Measurements from ENCODE around the gene ARHGEF9. TPM values are rescaled to one million over a fixed set of nuclear protein-coding genes. Genes with fewer than 3 reads are reported as not detected.

Gene ARHGEF9
- polyA plus RNA-seq, 2 donors: 5.0 to 12.0 TPM

GRCh38 chrX:63737131-63737921 is 47.7 kb downstream of the ARHGEF9 start:
- H3K9me3 ChIP-seq (ENCODE audit: control insufficient read depth in 2 of 2, insufficient read depth in 1 of 2, low read depth in 1 of 2, low read length in 1 of 2): no peaks in the 10 kb centered on the region
- H3K27ac ChIP-seq (ENCODE audit: low read depth in 2 of 2, low read length in 1 of 2): no peak overlapping the region
- no peaks in the 10 kb centered on the region for H3K4me1 ChIP-seq (ENCODE audit: control insufficient read depth in 2 of 2, insufficient read depth in 2 of 2, low read length in 1 of 2)
- 70 to 88% methylated on average over 3 of the region's 3 CpGs for WGBS, 2 donors
- H3K27me3 ChIP-seq (ENCODE audit: control insufficient read depth in 1 of 2, insufficient read depth in 2 of 2, low read length in 2 of 2): no peaks in the 10 kb centered on the region
- no peak overlapping the region for H3K4me3 ChIP-seq (ENCODE audit: low read depth in 1 of 2, low read length in 2 of 2)
- H3K36me3 ChIP-seq (ENCODE audit: control insufficient read depth in 2 of 2, insufficient read depth in 2 of 2, low read length in 1 of 2): no peaks in the 10 kb centered on the region

GRCh38 chrX:63735882-63736281 is 49.1 kb downstream of the ARHGEF9 start:
- Histone ChIP-seq H3K36me3 (ENCODE audit: control insufficient read depth in 2 of 2, insufficient read depth in 2 of 2, low read length in 1 of 2) (no peaks in the 10 kb centered on the region), H3K9me3 (ENCODE audit: control insufficient read depth in 2 of 2, insufficient read depth in 1 of 2, low read depth in 1 of 2, low read length in 1 of 2) (no peaks in the 10 kb centered on the region), H3K4me1 (ENCODE audit: control insufficient read depth in 2 of 2, insufficient read depth in 2 of 2, low read length in 1 of 2) (no peaks in the 10 kb centered on the region), H3K27me3 (ENCODE audit: control insufficient read depth in 1 of 2, insufficient read depth in 2 of 2, low read length in 2 of 2) (no peaks in the 10 kb centered on the region), H3K27ac (ENCODE audit: low read depth in 2 of 2, low read length in 1 of 2) (no peak overlapping the region), H3K4me3 (ENCODE audit: low read depth in 1 of 2, low read length in 2 of 2) (no peak overlapping the region)
- WGBS, 2 donors: 32% methylated on average over 1 of the region's 1 CpG

GRCh38 chrX:63720293-63720692 is 64.7 kb downstream of the ARHGEF9 start:
- WGBS, 2 donors: 75 to 96% methylated on average over 1 of the region's 1 CpG
- H3K36me3 ChIP-seq (ENCODE audit: control insufficient read depth in 2 of 2, insufficient read depth in 2 of 2, low read length in 1 of 2): peaks cover 0 to 2% of the 10 kb centered on the region in 2 donors

DNA sequence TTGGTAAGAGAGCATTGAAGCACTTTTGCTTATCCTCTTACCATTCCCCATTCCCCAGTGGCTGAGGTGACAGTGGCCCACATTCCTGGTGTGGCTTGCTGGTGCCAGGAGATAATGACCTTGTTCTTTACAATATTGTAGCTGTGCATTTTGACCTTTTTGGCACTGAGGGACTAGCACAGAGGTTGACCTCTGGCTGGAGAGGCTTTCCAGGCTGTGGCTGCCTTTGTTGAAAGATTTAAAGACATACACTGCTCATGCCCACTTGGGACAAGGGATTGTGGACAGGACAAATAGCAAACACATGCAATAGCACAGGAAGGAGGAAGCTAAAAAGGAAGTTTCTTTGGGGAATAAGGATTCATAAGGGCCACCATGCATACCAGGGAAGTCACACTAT is 65.4 kb downstream of the ARHGEF9 start:
- H3K9me3 ChIP-seq (ENCODE audit: control insufficient read depth in 2 of 2, insufficient read depth in 1 of 2, low read depth in 1 of 2, low read length in 1 of 2): no peaks in the 10 kb centered on the region
- no peaks in the 10 kb centered on the region for H3K27me3 ChIP-seq (ENCODE audit: control insufficient read depth in 1 of 2, insufficient read depth in 2 of 2, low read length in 2 of 2)
- H3K27ac ChIP-seq (ENCODE audit: low read depth in 2 of 2, low read length in 1 of 2): no peak overlapping the region
- H3K4me3 ChIP-seq (ENCODE audit: low read depth in 1 of 2, low read length in 2 of 2): no peak overlapping the region
- no peaks in the 10 kb centered on the region for H3K4me1 ChIP-seq (ENCODE audit: control insufficient read depth in 2 of 2, insufficient read depth in 2 of 2, low read length in 1 of 2)
- peaks cover 0 to 2% of the 10 kb centered on the region in 2 donors for H3K36me3 ChIP-seq (ENCODE audit: control insufficient read depth in 2 of 2, insufficient read depth in 2 of 2, low read length in 1 of 2)

More at GRCh38 chrX:63720293-63720692, 64.7 kb downstream of the ARHGEF9 start:
- no peaks in the 10 kb centered on the region for H3K27me3 ChIP-seq (ENCODE audit: control insufficient read depth in 1 of 2, insufficient read depth in 2 of 2, low read length in 2 of 2)
- no peak overlapping the region for H3K27ac ChIP-seq (ENCODE audit: low read depth in 2 of 2, low read length in 1 of 2)
- H3K9me3 ChIP-seq (ENCODE audit: control insufficient read depth in 2 of 2, insufficient read depth in 1 of 2, low read depth in 1 of 2, low read length in 1 of 2): no peaks in the 10 kb centered on the region
- H3K4me3 ChIP-seq (ENCODE audit: low read depth in 1 of 2, low read length in 2 of 2): no peak overlapping the region
- no peaks in the 10 kb centered on the region for H3K4me1 ChIP-seq (ENCODE audit: control insufficient read depth in 2 of 2, insufficient read depth in 2 of 2, low read length in 1 of 2)

GRCh38 chrX:63718010-63718694 is 66.9 kb downstream of the ARHGEF9 start:
- Histone ChIP-seq H3K27me3 (ENCODE audit: control insufficient read depth in 1 of 2, insufficient read depth in 2 of 2, low read length in 2 of 2) (no peaks in the 10 kb centered on the region), H3K9me3 (ENCODE audit: control insufficient read depth in 2 of 2, insufficient read depth in 1 of 2, low read depth in 1 of 2, low read length in 1 of 2) (no peaks in the 10 kb centered on the region), H3K36me3 (ENCODE audit: control insufficient read depth in 2 of 2, insufficient read depth in 2 of 2, low read length in 1 of 2) (peaks cover 0 to 2% of the 10 kb centered on the region in 2 donors), H3K27ac (ENCODE audit: low read depth in 2 of 2, low read length in 1 of 2) (no peak overlapping the region), H3K4me1 (ENCODE audit: control insufficient read depth in 2 of 2, insufficient read depth in 2 of 2, low read length in 1 of 2) (no peaks in the 10 kb centered on the region), H3K4me3 (ENCODE audit: low read depth in 1 of 2, low read length in 2 of 2) (no peak overlapping the region)
- 86 to 89% methylated on average over 2 of the region's 2 CpGs for WGBS, 2 donors

GRCh38 chrX:63713526-63713925 is 71.5 kb downstream of the ARHGEF9 start:
- Histone ChIP-seq H3K4me3 (ENCODE audit: low read depth in 1 of 2, low read length in 2 of 2) (no peak overlapping the region), H3K36me3 (ENCODE audit: control insufficient read depth in 2 of 2, insufficient read depth in 2 of 2, low read length in 1 of 2) (peaks cover 0 to 2% of the 10 kb centered on the region in 2 donors), H3K27me3 (ENCODE audit: control insufficient read depth in 1 of 2, insufficient read depth in 2 of 2, low read length in 2 of 2) (no peaks in the 10 kb centered on the region), H3K9me3 (ENCODE audit: control insufficient read depth in 2 of 2, insufficient read depth in 1 of 2, low read depth in 1 of 2, low read length in 1 of 2) (no peaks in the 10 kb centered on the region), H3K27ac (ENCODE audit: low read depth in 2 of 2, low read length in 1 of 2) (no peak overlapping the region), H3K4me1 (ENCODE audit: control insufficient read depth in 2 of 2, insufficient read depth in 2 of 2, low read length in 1 of 2) (no peaks in the 10 kb centered on the region)
- WGBS, 2 donors: 49% methylated on average over 2 of the region's 2 CpGs

- Histone ChIP-seq H3K36me3 (ENCODE audit: control insufficient read depth in 2 of 2, insufficient read depth in 2 of 2, low read length in 1 of 2) (peaks cover 2 to 3% of the 10 kb centered on the region in 2 donors), H3K27me3 (ENCODE audit: control insufficient read depth in 1 of 2, insufficient read depth in 2 of 2, low read length in 2 of 2) (no peaks in the 10 kb centered on the region), H3K27ac (ENCODE audit: low read depth in 2 of 2, low read length in 1 of 2) (no peak overlapping the region), H3K9me3 (ENCODE audit: control insufficient read depth in 2 of 2, insufficient read depth in 1 of 2, low read depth in 1 of 2, low read length in 1 of 2) (no peaks in the 10 kb centered on the region), H3K4me1 (ENCODE audit: control insufficient read depth in 2 of 2, insufficient read depth in 2 of 2, low read length in 1 of 2) (no peaks in the 10 kb centered on the region), H3K4me3 (ENCODE audit: low read depth in 1 of 2, low read length in 2 of 2) (no peak overlapping the region)
- WGBS, 2 donors: 71 to 83% methylated on average over 2 of the region's 2 CpGs
Measured at GRCh38 chrX:63708801-63709200, 76.2 kb downstream of the ARHGEF9 start.

DNA sequence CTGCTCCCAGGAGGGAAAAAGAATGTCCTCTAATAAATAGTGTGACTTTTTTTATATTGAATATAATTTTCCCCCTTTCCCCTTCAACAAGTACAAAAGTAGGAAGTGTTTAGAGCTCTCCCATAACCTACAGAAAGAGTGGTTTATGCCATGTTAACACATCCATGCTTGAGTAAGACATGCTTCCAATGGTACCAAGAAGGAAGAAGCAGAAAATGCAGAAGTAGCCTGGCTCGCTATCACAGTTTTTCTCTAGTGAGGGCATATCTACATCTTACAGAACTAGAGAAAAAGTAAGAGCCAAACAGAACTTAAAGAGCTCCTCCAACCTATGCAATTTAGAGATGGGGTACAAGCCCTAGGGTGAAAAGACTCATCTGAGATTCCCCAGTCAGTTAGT is 82.5 kb downstream of the ARHGEF9 start:
- H3K36me3 ChIP-seq (ENCODE audit: control insufficient read depth in 2 of 2, insufficient read depth in 2 of 2, low read length in 1 of 2): peaks cover 2 to 3% of the 10 kb centered on the region in 2 donors
- H3K4me1 ChIP-seq (ENCODE audit: control insufficient read depth in 2 of 2, insufficient read depth in 2 of 2, low read length in 1 of 2): no peaks in the 10 kb centered on the region
- 86 to 88% methylated on average over 1 of the region's 1 CpG for WGBS, 2 donors
- no peak overlapping the region for H3K4me3 ChIP-seq (ENCODE audit: low read depth in 1 of 2, low read length in 2 of 2)
- H3K27me3 ChIP-seq (ENCODE audit: control insufficient read depth in 1 of 2, insufficient read depth in 2 of 2, low read length in 2 of 2): no peaks in the 10 kb centered on the region
- no peak overlapping the region for H3K27ac ChIP-seq (ENCODE audit: low read depth in 2 of 2, low read length in 1 of 2)
- no peaks in the 10 kb centered on the region for H3K9me3 ChIP-seq (ENCODE audit: control insufficient read depth in 2 of 2, insufficient read depth in 1 of 2, low read depth in 1 of 2, low read length in 1 of 2)

GRCh38 chrX:63686878-63687714 is 97.9 kb downstream of the ARHGEF9 start:
- Histone ChIP-seq H3K4me3 (ENCODE audit: low read depth in 1 of 2, low read length in 2 of 2) (no peak overlapping the region), H3K9me3 (ENCODE audit: control insufficient read depth in 2 of 2, insufficient read depth in 1 of 2, low read depth in 1 of 2, low read length in 1 of 2) (no peaks in the 10 kb centered on the region), H3K27ac (ENCODE audit: low read depth in 2 of 2, low read length in 1 of 2) (no peak overlapping the region), H3K4me1 (ENCODE audit: control insufficient read depth in 2 of 2, insufficient read depth in 2 of 2, low read length in 1 of 2) (no peaks in the 10 kb centered on the region), H3K36me3 (ENCODE audit: control insufficient read depth in 2 of 2, insufficient read depth in 2 of 2, low read length in 1 of 2) (no peaks in the 10 kb centered on the region), H3K27me3 (ENCODE audit: control insufficient read depth in 1 of 2, insufficient read depth in 2 of 2, low read length in 2 of 2) (no peaks in the 10 kb centered on the region)
- WGBS, 2 donors: 25 to 31% methylated on average over 1 of the region's 1 CpG

Measured in esophagus (tissue), 2 donors.